HepG2 (cell line): ENCODE data around the gene ZP2. TPM values are rescaled to one million over a fixed set of nuclear protein-coding genes. Genes with fewer than 3 reads are reported as not detected.
A peak's percentile ranks its signal among the peaks of the same experiment; 100 is the strongest.

Experiments used
- ATAC-seq: fragments of 200-7000 bp; cut with Tn5 transposase; 3 replicates; pipeline ENCODE4 v1.9.1; 2020; ENCODE audit warnings: mild to moderate bottlenecking, moderate library complexity
- BruUV-seq: library from RNA; stranded (reverse); fragments of 400-500 nt; replicated peaks from 2 replicates; lab custom pipeline; 2021; lab: Mats Ljungman, UMichigan
- CTCF ChIA-PET: fragments of 300-600 bp; formaldehyde crosslinking; extraction: SDS; loops from one replicate; lab custom pipeline; 2021; ENCODE audit warnings: low total read pairs, inconsistent platforms, low intra/inter-chr PET ratio; lab: Yijun Ruan, JAX
- POLR2A ChIA-PET: fragments of 350-600 bp; sonication (Branson Sonifier 250); formaldehyde crosslinking; loops from one replicate; lab custom pipeline; 2020; ENCODE audit warnings: antibody characterized with exemption, inconsistent platforms; lab: Yijun Ruan, JAX
- DNase-seq: peaks from one replicate; pipeline ENCODE4 v3.0.0-alpha.2; 2015; ENCODE audit warnings: low spot score
- FAIRE-seq: peaks from 3 replicates; lab custom pipeline; 2011; peaks lifted over from hg19 to GRCh38; lab: Jason Lieb, UNC
- H2AFZ ChIP-seq: one replicate; pipeline ENCODE4 v1.6.1; 2011; ENCODE audit warnings: low read length, inconsistent platforms
- H3K27ac ChIP-seq: fragments of 300-600 bp; 3 replicates; pipeline ENCODE4 v1.8.0; 2011; ENCODE audit warnings: mixed run types, mild to moderate bottlenecking, mixed read lengths, low read length, inconsistent platforms; ENCODE audit not compliant: insufficient read depth; ENCODE audit errors: extremely low read length
- H3K27me3 ChIP-seq, 2 experiments: fragments of 200-600 bp in 1 of 2; 2 replicates in 1 of 2; 3 replicates in 1 of 2; pipeline versions ENCODE4 v1.6.0 to v1.8.0; 2011; ENCODE audit warnings: low read length in 2 of 2, mild to moderate bottlenecking in 2 of 2, moderate library complexity in 2 of 2, inconsistent platforms in 1 of 2; ENCODE audit not compliant: insufficient read depth in 2 of 2, control insufficient read depth in 1 of 2
- H3K36me3 ChIP-seq, 2 experiments: fragments of 200-600 bp in 1 of 2; replicated peaks in 1 of 2; 2 replicates in 1 of 2; 3 replicates in 1 of 2; pipeline versions ENCODE4 v1.5.1 to v1.8.0; 2011; ENCODE audit warnings: low read length in 2 of 2, inconsistent platforms in 1 of 2; ENCODE audit not compliant: insufficient read depth in 2 of 2, control insufficient read depth in 1 of 2
- H3K4me1 ChIP-seq: 2 replicates; pipeline ENCODE4 v1.5.1; 2012; ENCODE audit warnings: low read length, inconsistent platforms; ENCODE audit not compliant: insufficient read depth
- H3K4me2 ChIP-seq: 2 replicates; pipeline ENCODE4 v1.6.0; 2011; ENCODE audit warnings: low read depth, low read length, inconsistent platforms
- H3K4me3 ChIP-seq, 3 experiments: fragments of 200-600 bp in 1 of 3; sonication (generic), shearing (Covaris generic) in 1 of 3; replicated peaks in 1 of 3; 2 replicates each; pipeline ENCODE4 v1.5.1; 2011 to 2016; ENCODE audit warnings: low read length in 3 of 3, inconsistent platforms in 2 of 3, low read depth in 2 of 3, mild to moderate bottlenecking in 2 of 3, control low read depth in 1 of 3, mixed read lengths in 1 of 3; ENCODE audit not compliant: insufficient read depth in 1 of 3
- H3K79me2 ChIP-seq: one replicate; pipeline ENCODE4 v1.6.1; 2011; ENCODE audit warnings: low read length, inconsistent platforms; ENCODE audit not compliant: insufficient read depth
- H3K9ac ChIP-seq: 2 replicates; pipeline ENCODE4 v1.6.0; 2011; ENCODE audit warnings: mild to moderate bottlenecking, low read depth, low read length, inconsistent platforms; ENCODE audit not compliant: insufficient read depth
- H3K9me3 ChIP-seq: 2 replicates; pipeline ENCODE4 v1.5.1; 2012; ENCODE audit warnings: mild to moderate bottlenecking, low read length
- H4K20me1 ChIP-seq: 2 replicates; pipeline ENCODE4 v1.6.0; 2011; ENCODE audit warnings: inconsistent platforms, mild to moderate bottlenecking, low read length, moderate library complexity; ENCODE audit not compliant: insufficient read depth
- HES4 ChIP-seq: sonication (generic); formaldehyde crosslinking; IDR thresholded peaks from 2 replicates; pipeline ENCODE4 v1.9.0; 2021; ENCODE audit warnings: mild to moderate bottlenecking, missing genetic modification reagents, borderline replicate concordance
- HMG20A ChIP-seq: IDR thresholded peaks from 2 replicates; pipeline ENCODE4 v1.6.1; 2016; ENCODE audit warnings: borderline replicate concordance
- KAT2B ChIP-seq: fragments of 150-350 bp; IDR thresholded peaks from 2 replicates; pipeline ENCODE4 v1.6.1; 2014; ENCODE audit warnings: low read depth, low read length, borderline replicate concordance
- MAFK ChIP-seq, 2 experiments: IDR thresholded peaks in 1 of 2; conservative IDR thresholded peaks in 1 of 2; 2 replicates each; pipeline ENCODE4 v1.6.1; 2011; ENCODE audit warnings: improper control_type of control experiment in 2 of 2, low read length in 2 of 2
- MTF2 ChIP-seq: sonication (generic); formaldehyde crosslinking; IDR thresholded peaks from 2 replicates; pipeline ENCODE4 v1.5.0; 2020; ENCODE audit warnings: missing genetic modification reagents, borderline replicate concordance
- NCOA2 ChIP-seq: sonication (generic); formaldehyde crosslinking; IDR thresholded peaks from 2 replicates; pipeline ENCODE4 v1.8.0; 2022; ENCODE audit warnings: inconsistent platforms
- REL ChIP-seq: sonication (generic); formaldehyde crosslinking; conservative IDR thresholded peaks from 2 replicates; pipeline ENCODE4 v1.8.0; 2022; ENCODE audit warnings: mild to moderate bottlenecking, missing genetic modification reagents, moderate library complexity
- TSC22D2 ChIP-seq: sonication (generic); formaldehyde crosslinking; IDR thresholded peaks from 2 replicates; pipeline ENCODE4 v1.5.1; 2020; ENCODE audit warnings: missing genetic modification reagents, mild to moderate bottlenecking, borderline replicate concordance
- ZFY ChIP-seq: sonication (generic); formaldehyde crosslinking; IDR thresholded peaks from 2 replicates; pipeline ENCODE4 v1.4.0; 2020; ENCODE audit warnings: missing genetic modification reagents
- ZNF10 ChIP-seq: sonication (generic); formaldehyde crosslinking; IDR thresholded peaks from 2 replicates; pipeline ENCODE4 v1.4.0; 2020; ENCODE audit warnings: mild to moderate bottlenecking, low read depth, missing genetic modification reagents, borderline replicate concordance
- ZNF329 ChIP-seq: sonication (generic); formaldehyde crosslinking; IDR thresholded peaks from 2 replicates; pipeline ENCODE4 v1.9.0; 2021; ENCODE audit warnings: low read depth, mild to moderate bottlenecking, missing genetic modification reagents
- ZNF501 ChIP-seq: sonication (generic); formaldehyde crosslinking; IDR thresholded peaks from 2 replicates; pipeline ENCODE4 v1.5.1; 2020; ENCODE audit warnings: mild to moderate bottlenecking, moderate library complexity, missing genetic modification reagents
- ZNF605 ChIP-seq: sonication (generic); formaldehyde crosslinking; IDR thresholded peaks from 2 replicates; pipeline ENCODE4 v1.8.0; 2022; ENCODE audit warnings: mild to moderate bottlenecking, missing genetic modification reagents
- ZNF747 ChIP-seq: sonication (generic); formaldehyde crosslinking; IDR thresholded peaks from 2 replicates; pipeline ENCODE4 v1.8.1; 2023; ENCODE audit warnings: missing genetic modification reagents, mild to moderate bottlenecking, borderline replicate concordance
- WGBS: methylation state at CpG from one replicate; pipeline ENCODE4 v1.1.6; 2017; ENCODE audit warnings: low lambda C conversion rate; 5-methylcytosine and 5-hydroxymethylcytosine counted together
- in situ Hi-C: cut with HindIII; loops from 2 replicates; pipeline ENCODE4 v1.10.0; 2017; ENCODE audit warnings: low pct_unique_long_range_greater_than_20kb; ENCODE audit not compliant: extremely low pct_ligation_motif_present
- intact Hi-C: fragments of 100-400 bp; cut with micrococcal nuclease; formaldehyde crosslinking; loops from one replicate; pipeline ENCODE4 v1.10.0; 2022; ENCODE audit not compliant: unreplicated experiment
- polyA plus RNA-seq, 8 experiments: library from polyadenylated mRNA; depleted of rRNA in 3 of 8; stranded (reverse) in 7 of 8; unstranded in 1 of 8; fragments of >200 nt; fragmentation: Illumina TruSeq in 4 of 8; extraction: Trizol in 4 of 8; gene quantifications; 2 replicates each; pipeline versions ENCODE4 v1.2.1 to v1.2.3, GENCODE V29; 2011 to 2016; ENCODE audit warnings: low read depth in 4 of 8, missing spikeins in 1 of 8, mixed read lengths in 1 of 8; ENCODE audit not compliant: insufficient read depth in 1 of 8
- total RNA-seq, 5 experiments: library from RNA; depleted of rRNA; stranded (reverse); fragments of >200 nt; fragmentation: Illumina TruSeq; extraction: Trizol; gene quantifications; 2 replicates each; pipeline ENCODE4 v1.2.3, GENCODE V29; 2016; ENCODE audit warnings: low read depth in 1 of 5
- TF ChIP-seq, protein P1 (sequence below): sonication (generic); formaldehyde crosslinking; IDR thresholded peaks from 2 replicates; pipeline ENCODE4 v1.5.1; 2020; ENCODE audit warnings: mild to moderate bottlenecking, missing genetic modification reagents, moderate library complexity

The ZP2 gene
- total and polyA plus RNA-seq, 2 of the 13 experiments (the other 11 are each of a cell fraction or from before 2014, with no cell fraction given): not detected

DNA sequence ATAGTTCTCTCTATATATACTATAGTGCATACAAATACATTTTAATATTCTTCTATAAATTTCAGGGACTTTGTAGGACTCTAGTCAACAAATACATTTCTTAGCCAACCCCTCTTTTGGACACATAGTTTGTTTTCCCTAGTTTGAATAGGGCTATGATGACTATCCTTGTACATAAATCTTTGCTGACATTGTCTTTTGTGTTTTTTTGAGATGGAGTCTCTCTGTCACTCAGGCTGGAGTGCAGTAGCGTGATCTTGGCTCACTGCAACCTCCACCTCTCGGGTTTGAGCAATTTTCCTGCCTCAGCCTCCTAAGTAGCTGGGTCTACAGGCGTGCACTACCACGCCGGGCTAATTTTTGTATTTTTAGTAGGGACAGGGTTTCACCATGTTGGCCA is 25.5 kb upstream of the ZP2 start:
- H3K9me3 ChIP-seq: no peaks in the 10 kb centered on the region
- H3K9ac ChIP-seq: no peak overlapping the region
- ATAC-seq (no peak), FAIRE-seq (no peak), DNase-seq (no peak)
- 77% methylated on average over 5 of the region's 5 CpGs for WGBS
- no peaks in the 10 kb centered on the region; a peak in 1 of 5 replicates for H3K27me3 ChIP-seq
- in situ Hi-C loops: no loop called here
- no TSS peak for BruUV-seq
- POLR2A ChIA-PET: interaction anchor here (2.5 kb wide), 1 partner anchor 24 kb away, joined by 11 read pairs; no protein-coding TSS in a partner anchor
- no peak overlapping the region for H3K4me3 ChIP-seq
- peaks cover 1 to 11% of the 10 kb centered on the region in 2 experiments; a peak in 3 of 5 replicates for H3K36me3 ChIP-seq
- H3K4me1 ChIP-seq: peaks cover 69% of the 10 kb centered on the region
- no peak overlapping the region for H3K27ac ChIP-seq
- intact Hi-C loops: no loop called here
- CTCF ChIA-PET: no interaction called here
- peak overlapping the region; percentile 84; the same call in 1 of the 2 replicates for H3K4me2 ChIP-seq
- H4K20me1 ChIP-seq: no peaks in the 10 kb centered on the region
- TF ChIP-seq HES4 (CRISPR knock-in tag) (no peak), TSC22D2 (CRISPR knock-in tag) (no peak), KAT2B (no peak), ZNF329 (CRISPR knock-in tag) (no peak), ZNF747 (no peak), ZNF10 (CRISPR knock-in tag) (no peak), MAFK (conservative IDR thresholded peaks at IDR 0.05 in 1 of 2, IDR thresholded peaks at IDR 0.05 in 1 of 2; ENCODE audit: low read length in 2 of 2) (peak; percentile 41 to 53; a peak in 3 of 4 replicates), REL (CRISPR knock-in tag) (no peak)
- TF ChIP-seq, all 625 proteins: peak for 1
- Histone ChIP-seq H2AFZ (no peak overlapping the region), H3K79me2 (peaks cover 44% of the 10 kb centered on the region)

- no peaks in the 10 kb centered on the region for H4K20me1 ChIP-seq
- ChIA-PET CTCF (no interaction called here), POLR2A (interaction anchor here (1.1 to 2.8 kb wide), 6 partner anchors 11 to 47 kb away, joined by 3 to 14 read pairs (median 7); no protein-coding TSS in a partner anchor)
- peaks cover 79% of the 10 kb centered on the region for H3K4me1 ChIP-seq
- H3K9ac ChIP-seq: peak overlapping the region; percentile 67
- H3K27me3 ChIP-seq: no peaks in the 10 kb centered on the region; a peak in 1 of 5 replicates
- in situ Hi-C loops (no loop called here), intact Hi-C loops (no loop called here)
- H3K79me2 ChIP-seq: peaks cover 41% of the 10 kb centered on the region
- no peak overlapping the region for H2AFZ ChIP-seq
- DNase-seq (no peak), ATAC-seq (no peak), FAIRE-seq (no peak)
- peaks cover 1 to 7% of the 10 kb centered on the region in 2 experiments; a peak in 2 of 5 replicates for H3K36me3 ChIP-seq
- peak overlapping the region; percentile 70 to 80 (median 71) for H3K4me3 ChIP-seq
- no peak overlapping the region for H3K27ac ChIP-seq
- peak overlapping the region; percentile 84 for H3K4me2 ChIP-seq
- no peaks in the 10 kb centered on the region for H3K9me3 ChIP-seq
- 73% methylated on average over 3 of the region's 3 CpGs for WGBS
- BruUV-seq: no TSS peak
- no peak for TF ChIP-seq NCOA2
- TF ChIP-seq MTF2: 0 out of 2 replicates have a peak, but pooled peaks have one; percentile 6
- no peak for TF ChIP-seq HMG20A
- no peak for TF ChIP-seq ZFY (CRISPR knock-in tag)
- TF ChIP-seq ZNF329 (CRISPR knock-in tag): no peak
- TF ChIP-seq, protein P1, sequence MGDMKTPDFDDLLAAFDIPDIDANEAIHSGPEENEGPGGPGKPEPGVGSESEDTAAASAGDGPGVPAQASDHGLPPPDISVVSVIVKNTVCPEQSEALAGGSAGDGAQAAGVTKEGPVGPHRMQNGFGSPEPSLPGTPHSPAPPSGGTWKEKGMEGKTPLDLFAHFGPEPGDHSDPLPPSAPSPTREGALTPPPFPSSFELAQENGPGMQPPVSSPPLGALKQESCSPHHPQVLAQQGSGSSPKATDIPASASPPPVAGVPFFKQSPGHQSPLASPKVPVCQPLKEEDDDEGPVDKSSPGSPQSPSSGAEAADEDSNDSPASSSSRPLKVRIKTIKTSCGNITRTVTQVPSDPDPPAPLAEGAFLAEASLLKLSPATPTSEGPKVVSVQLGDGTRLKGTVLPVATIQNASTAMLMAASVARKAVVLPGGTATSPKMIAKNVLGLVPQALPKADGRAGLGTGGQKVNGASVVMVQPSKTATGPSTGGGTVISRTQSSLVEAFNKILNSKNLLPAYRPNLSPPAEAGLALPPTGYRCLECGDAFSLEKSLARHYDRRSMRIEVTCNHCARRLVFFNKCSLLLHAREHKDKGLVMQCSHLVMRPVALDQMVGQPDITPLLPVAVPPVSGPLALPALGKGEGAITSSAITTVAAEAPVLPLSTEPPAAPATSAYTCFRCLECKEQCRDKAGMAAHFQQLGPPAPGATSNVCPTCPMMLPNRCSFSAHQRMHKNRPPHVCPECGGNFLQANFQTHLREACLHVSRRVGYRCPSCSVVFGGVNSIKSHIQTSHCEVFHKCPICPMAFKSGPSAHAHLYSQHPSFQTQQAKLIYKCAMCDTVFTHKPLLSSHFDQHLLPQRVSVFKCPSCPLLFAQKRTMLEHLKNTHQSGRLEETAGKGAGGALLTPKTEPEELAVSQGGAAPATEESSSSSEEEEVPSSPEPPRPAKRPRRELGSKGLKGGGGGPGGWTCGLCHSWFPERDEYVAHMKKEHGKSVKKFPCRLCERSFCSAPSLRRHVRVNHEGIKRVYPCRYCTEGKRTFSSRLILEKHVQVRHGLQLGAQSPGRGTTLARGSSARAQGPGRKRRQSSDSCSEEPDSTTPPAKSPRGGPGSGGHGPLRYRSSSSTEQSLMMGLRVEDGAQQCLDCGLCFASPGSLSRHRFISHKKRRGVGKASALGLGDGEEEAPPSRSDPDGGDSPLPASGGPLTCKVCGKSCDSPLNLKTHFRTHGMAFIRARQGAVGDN (CRISPR knock-in tag): 0 out of 2 replicates have a peak, but pooled peaks have one; percentile 1
- 0 out of 2 replicates have a peak, but pooled peaks have one; percentile 14 for TF ChIP-seq ZNF501 (CRISPR knock-in tag)
- 0 out of 2 replicates have a peak, but pooled peaks have one; percentile 10 for TF ChIP-seq ZNF605
These were observed 23.8 kb upstream of the ZP2 start for GRCh38 chr16:21235199-21235585.
